ENCODE results near the gene SOAT2. TPM values are rescaled to one million over a fixed set of nuclear protein-coding genes. Genes with fewer than 3 reads are reported as not detected.

Gene SOAT2
- total and polyA plus RNA-seq, 4 donors, result 0.48 to 9.4 (median 1.3) TPM

GRCh38 chr12:53152390-53152789 is 49.1 kb downstream of the SOAT2 start:
- H3K27ac ChIP-seq (ENCODE audit: low read depth in 1 of 2, low read length in 2 of 2), result no peak overlapping the region
- H3K9me3 ChIP-seq (ENCODE audit: control insufficient read depth in 4 of 4, low read length in 3 of 4), result no peaks in the 10 kb centered on the region
- no peak overlapping the region for H3K4me3 ChIP-seq (ENCODE audit: low read depth in 1 of 3, low read length in 3 of 3)
- no peaks in the 10 kb centered on the region for H3K36me3 ChIP-seq (ENCODE audit: control insufficient read depth in 4 of 4, insufficient read depth in 3 of 4, low read depth in 1 of 4, low read length in 3 of 4)
- peaks cover 0 to 3% (median 2%) of the 10 kb centered on the region in 4 donors for H3K4me1 ChIP-seq (ENCODE audit: control insufficient read depth in 4 of 4, insufficient read depth in 4 of 4, low read length in 3 of 4)
- no peak overlapping the region for H3K9ac ChIP-seq (ENCODE audit: low read depth in 1 of 2, low read length in 2 of 2)
- DNase-seq (ENCODE audit: low spot score), result no peak
- H3K27me3 ChIP-seq (ENCODE audit: control insufficient read depth in 4 of 4, insufficient read depth in 4 of 4, low read length in 3 of 4), result no peaks in the 10 kb centered on the region
- TF ChIP-seq RXRA (IDR thresholded peaks at IDR 0.05), result no peak
- TF ChIP-seq TAF1 (conservative IDR thresholded peaks at IDR 0.05), result no peak
- no peak for TF ChIP-seq JUND (IDR thresholded peaks at IDR 0.05)
- TF ChIP-seq NR2F2 (IDR thresholded peaks at IDR 0.05), result no peak
- no peak for TF ChIP-seq HNF4G (IDR thresholded peaks at IDR 0.05)

GRCh38 chr12:53159195-53159839 is 56.0 kb downstream of the SOAT2 start:
- H3K27ac ChIP-seq (ENCODE audit: low read depth in 1 of 2, low read length in 2 of 2), result peak overlapping the region in 1 of 2 donors; percentile 17
- peak; percentile 88 for DNase-seq (ENCODE audit: low spot score)
- peaks cover 12 to 53% (median 52%) of the 10 kb centered on the region in 4 donors for H3K4me1 ChIP-seq (ENCODE audit: control insufficient read depth in 4 of 4, insufficient read depth in 4 of 4, low read length in 3 of 4)
- peaks cover 0 to 2% (median 0%) of the 10 kb centered on the region in 4 donors for H3K36me3 ChIP-seq (ENCODE audit: control insufficient read depth in 4 of 4, insufficient read depth in 3 of 4, low read depth in 1 of 4, low read length in 3 of 4)
- no peak overlapping the region for H3K9ac ChIP-seq (ENCODE audit: low read depth in 1 of 2, low read length in 2 of 2)
- TF ChIP-seq SP1 (IDR thresholded peaks at IDR 0.05), result peak; percentile 29
- TF ChIP-seq ATF3 (IDR thresholded peaks at IDR 0.05), result peak; percentile 88
- no peak for TF ChIP-seq MAX (IDR thresholded peaks at IDR 0.05)
- peak; percentile 95 to 97 for TF ChIP-seq RAD21 (IDR thresholded peaks at IDR 0.05)
- peak; percentile 99 for TF ChIP-seq CTCF (IDR thresholded peaks at IDR 0.05; ENCODE audit: low read depth, low read length, missing input control)
- TF ChIP-seq RXRA (IDR thresholded peaks at IDR 0.05), result peak; percentile 37 to 45
- peak; percentile 44 to 49 for TF ChIP-seq HNF4A (conservative IDR thresholded peaks at IDR 0.05)
- TF ChIP-seq NR2F2 (IDR thresholded peaks at IDR 0.05), result no peak
- H3K27me3 ChIP-seq (ENCODE audit: control insufficient read depth in 4 of 4, insufficient read depth in 4 of 4, low read length in 3 of 4), result no peaks in the 10 kb centered on the region
- WGBS, result 8% methylated on average over 14 of the region's 14 CpGs
- no peaks in the 10 kb centered on the region for H3K9me3 ChIP-seq (ENCODE audit: control insufficient read depth in 4 of 4, low read length in 3 of 4)
- H3K4me3 ChIP-seq (ENCODE audit: low read depth in 1 of 3, low read length in 3 of 3), result no peak overlapping the region

GRCh38 chr12:53160000-53160399 is 56.7 kb downstream of the SOAT2 start:
- Histone ChIP-seq H3K36me3 (ENCODE audit: control insufficient read depth in 4 of 4, insufficient read depth in 3 of 4, low read depth in 1 of 4, low read length in 3 of 4) (peaks cover 0 to 2% (median 0%) of the 10 kb centered on the region in 4 donors), H3K9ac (ENCODE audit: low read depth in 1 of 2, low read length in 2 of 2) (no peak overlapping the region), H3K27me3 (ENCODE audit: control insufficient read depth in 4 of 4, insufficient read depth in 4 of 4, low read length in 3 of 4) (no peaks in the 10 kb centered on the region), H3K4me3 (ENCODE audit: low read depth in 1 of 3, low read length in 3 of 3) (no peak overlapping the region), H3K27ac (ENCODE audit: low read depth in 1 of 2, low read length in 2 of 2) (peak overlapping the region in 1 of 2 donors; percentile 17), H3K4me1 (ENCODE audit: control insufficient read depth in 4 of 4, insufficient read depth in 4 of 4, low read length in 3 of 4) (peaks cover 12 to 53% (median 52%) of the 10 kb centered on the region in 4 donors), H3K9me3 (ENCODE audit: control insufficient read depth in 4 of 4, low read length in 3 of 4) (no peaks in the 10 kb centered on the region)
- 63% methylated on average over 16 of the region's 16 CpGs for WGBS
- DNase-seq (ENCODE audit: low spot score), result no peak
- no peak for TF ChIP-seq YY1 (IDR thresholded peaks at IDR 0.05)
- no peak for TF ChIP-seq GABPA (IDR thresholded peaks at IDR 0.05 in 1 of 2, conservative IDR thresholded peaks at IDR 0.05 in 1 of 2)
- no peak for TF ChIP-seq NR2F2 (IDR thresholded peaks at IDR 0.05)
- TF ChIP-seq HNF4A (conservative IDR thresholded peaks at IDR 0.05), result no peak
- TF ChIP-seq TAF1 (conservative IDR thresholded peaks at IDR 0.05), result no peak
- no peak for TF ChIP-seq ATF3 (IDR thresholded peaks at IDR 0.05)
- no peak for TF ChIP-seq JUND (IDR thresholded peaks at IDR 0.05)
- TF ChIP-seq EGR1 (IDR thresholded peaks at IDR 0.05; ENCODE audit: low read depth in 2 of 2), result no peak
- TF ChIP-seq MAX (IDR thresholded peaks at IDR 0.05), result no peak
- no peak for TF ChIP-seq CTCF (IDR thresholded peaks at IDR 0.05; ENCODE audit: low read depth, low read length, missing input control)
- TF ChIP-seq FOXA1 (IDR thresholded peaks at IDR 0.05), result no peak
- TF ChIP-seq RXRA (IDR thresholded peaks at IDR 0.05), result no peak
- no peak for TF ChIP-seq REST (IDR thresholded peaks at IDR 0.05)
- TF ChIP-seq FOXA2 (IDR thresholded peaks at IDR 0.05), result no peak
